HepG2 (cell line): ENCODE measurements around the gene TRIM37. TPM values are rescaled to one million over a fixed set of nuclear protein-coding genes. Genes with fewer than 3 reads are reported as not detected.

Experiments used
- ATAC-seq: fragments of 200-7000 bp; cut with Tn5 transposase; 3 replicates; pipeline ENCODE4 v1.9.1; 2020; ENCODE audit warnings: mild to moderate bottlenecking, moderate library complexity
- BruUV-seq: library from RNA; stranded (reverse); fragments of 400-500 nt; replicated peaks from 2 replicates; lab custom pipeline; 2021; lab: Mats Ljungman, UMichigan
- CTCF ChIA-PET: fragments of 300-600 bp; formaldehyde crosslinking; extraction: SDS; loops from one replicate; lab custom pipeline; 2021; ENCODE audit warnings: low total read pairs, inconsistent platforms, low intra/inter-chr PET ratio; lab: Yijun Ruan, JAX
- POLR2A ChIA-PET: fragments of 350-600 bp; sonication (Branson Sonifier 250); formaldehyde crosslinking; loops from one replicate; lab custom pipeline; 2020; ENCODE audit warnings: antibody characterized with exemption, inconsistent platforms; lab: Yijun Ruan, JAX
- DNase-seq: peaks from one replicate; pipeline ENCODE4 v3.0.0-alpha.2; 2015; ENCODE audit warnings: low spot score
- FAIRE-seq: peaks from 3 replicates; lab custom pipeline; 2011; peaks lifted over from hg19 to GRCh38; lab: Jason Lieb, UNC
- H2AFZ ChIP-seq: one replicate; pipeline ENCODE4 v1.6.1; 2011; ENCODE audit warnings: low read length, inconsistent platforms
- H3K27ac ChIP-seq: fragments of 300-600 bp; 3 replicates; pipeline ENCODE4 v1.8.0; 2011; ENCODE audit warnings: mixed run types, mild to moderate bottlenecking, mixed read lengths, low read length, inconsistent platforms; ENCODE audit not compliant: insufficient read depth; ENCODE audit errors: extremely low read length
- H3K27me3 ChIP-seq, 2 experiments: fragments of 200-600 bp in 1 of 2; 2 replicates in 1 of 2; 3 replicates in 1 of 2; pipeline versions ENCODE4 v1.6.0 to v1.8.0; 2011; ENCODE audit warnings: low read length in 2 of 2, mild to moderate bottlenecking in 2 of 2, moderate library complexity in 2 of 2, inconsistent platforms in 1 of 2; ENCODE audit not compliant: insufficient read depth in 2 of 2, control insufficient read depth in 1 of 2
- H3K36me3 ChIP-seq, 2 experiments: fragments of 200-600 bp in 1 of 2; replicated peaks in 1 of 2; 2 replicates in 1 of 2; 3 replicates in 1 of 2; pipeline versions ENCODE4 v1.5.1 to v1.8.0; 2011; ENCODE audit warnings: low read length in 2 of 2, inconsistent platforms in 1 of 2; ENCODE audit not compliant: insufficient read depth in 2 of 2, control insufficient read depth in 1 of 2
- H3K4me1 ChIP-seq: 2 replicates; pipeline ENCODE4 v1.5.1; 2012; ENCODE audit warnings: low read length, inconsistent platforms; ENCODE audit not compliant: insufficient read depth
- H3K4me2 ChIP-seq: 2 replicates; pipeline ENCODE4 v1.6.0; 2011; ENCODE audit warnings: low read depth, low read length, inconsistent platforms
- H3K4me3 ChIP-seq, 3 experiments: fragments of 200-600 bp in 1 of 3; sonication (generic), shearing (Covaris generic) in 1 of 3; replicated peaks in 1 of 3; 2 replicates each; pipeline ENCODE4 v1.5.1; 2011 to 2016; ENCODE audit warnings: low read length in 3 of 3, inconsistent platforms in 2 of 3, low read depth in 2 of 3, mild to moderate bottlenecking in 2 of 3, control low read depth in 1 of 3, mixed read lengths in 1 of 3; ENCODE audit not compliant: insufficient read depth in 1 of 3
- H3K79me2 ChIP-seq: one replicate; pipeline ENCODE4 v1.6.1; 2011; ENCODE audit warnings: low read length, inconsistent platforms; ENCODE audit not compliant: insufficient read depth
- H3K9ac ChIP-seq: 2 replicates; pipeline ENCODE4 v1.6.0; 2011; ENCODE audit warnings: mild to moderate bottlenecking, low read depth, low read length, inconsistent platforms; ENCODE audit not compliant: insufficient read depth
- H3K9me3 ChIP-seq: 2 replicates; pipeline ENCODE4 v1.5.1; 2012; ENCODE audit warnings: mild to moderate bottlenecking, low read length
- H4K20me1 ChIP-seq: 2 replicates; pipeline ENCODE4 v1.6.0; 2011; ENCODE audit warnings: inconsistent platforms, mild to moderate bottlenecking, low read length, moderate library complexity; ENCODE audit not compliant: insufficient read depth
- ELF3 ChIP-seq: IDR thresholded peaks from 2 replicates; pipeline ENCODE4 v1.6.1; 2016; ENCODE audit warnings: missing genetic modification reagents, missing compliant biosample characterization
- IRF2 ChIP-seq: IDR thresholded peaks from 2 replicates; pipeline ENCODE4 v1.6.1; 2018; ENCODE audit warnings: missing genetic modification reagents, missing compliant biosample characterization
- MED1 ChIP-seq: sonication (generic); formaldehyde crosslinking; IDR thresholded peaks from 2 replicates; pipeline ENCODE4 v1.4.0; 2020; ENCODE audit warnings: missing genetic modification reagents
- NFATC3 ChIP-seq: sonication (generic); formaldehyde crosslinking; IDR thresholded peaks from 2 replicates; pipeline ENCODE4 v1.5.1; 2020; ENCODE audit warnings: mild to moderate bottlenecking, missing genetic modification reagents
- PCBP2 ChIP-seq: fragments of 200-400 bp; formaldehyde crosslinking; optimal IDR thresholded peaks from 2 replicates; pipeline ENCODE3; 2018; ENCODE audit warnings: low read length, low read depth; ENCODE audit not compliant: poor library complexity, severe bottlenecking
- RAD51 ChIP-seq: fragments of 450-650 bp; IDR thresholded peaks from 2 replicates; pipeline ENCODE4 v1.6.1; 2016; ENCODE audit warnings: borderline replicate concordance
- SIX4 ChIP-seq: sonication (generic); formaldehyde crosslinking; IDR thresholded peaks from 2 replicates; pipeline ENCODE4 v1.4.0; 2020; ENCODE audit warnings: missing genetic modification reagents
- SP140L ChIP-seq: sonication (generic); formaldehyde crosslinking; IDR thresholded peaks from 2 replicates; pipeline ENCODE4 v1.4.0; 2020; ENCODE audit warnings: missing genetic modification reagents, borderline replicate concordance
- SP4 ChIP-seq: sonication (generic); formaldehyde crosslinking; IDR thresholded peaks from 2 replicates; pipeline ENCODE4 v1.8.1; 2023; ENCODE audit warnings: mild to moderate bottlenecking, missing genetic modification reagents
- ZNF317 ChIP-seq: sonication (generic); formaldehyde crosslinking; IDR thresholded peaks from 2 replicates; pipeline ENCODE4 v1.5.0; 2020; ENCODE audit warnings: mild to moderate bottlenecking, missing genetic modification reagents
- ZNF34 ChIP-seq: sonication (generic); formaldehyde crosslinking; IDR thresholded peaks from 2 replicates; pipeline ENCODE4 v1.4.0; 2020; ENCODE audit warnings: mild to moderate bottlenecking, missing genetic modification reagents, borderline replicate concordance
- ZNF496 ChIP-seq: sonication (generic); formaldehyde crosslinking; IDR thresholded peaks from 2 replicates; pipeline ENCODE4 v1.8.1; 2023; ENCODE audit warnings: mild to moderate bottlenecking, moderate library complexity, missing genetic modification reagents; ENCODE audit not compliant: insufficient replicate concordance
- ZNF652 ChIP-seq: IDR thresholded peaks from 2 replicates; pipeline ENCODE4 v1.6.1; 2016; ENCODE audit warnings: low read depth, borderline replicate concordance
- WGBS: methylation state at CpG from one replicate; pipeline ENCODE4 v1.1.6; 2017; ENCODE audit warnings: low lambda C conversion rate; 5-methylcytosine and 5-hydroxymethylcytosine counted together
- in situ Hi-C: cut with HindIII; loops from 2 replicates; pipeline ENCODE4 v1.10.0; 2017; ENCODE audit warnings: low pct_unique_long_range_greater_than_20kb; ENCODE audit not compliant: extremely low pct_ligation_motif_present
- intact Hi-C: fragments of 100-400 bp; cut with micrococcal nuclease; formaldehyde crosslinking; loops from one replicate; pipeline ENCODE4 v1.10.0; 2022; ENCODE audit not compliant: unreplicated experiment
- polyA plus RNA-seq, 8 experiments: library from polyadenylated mRNA; depleted of rRNA in 3 of 8; stranded (reverse) in 7 of 8; unstranded in 1 of 8; fragments of >200 nt; fragmentation: Illumina TruSeq in 4 of 8; extraction: Trizol in 4 of 8; gene quantifications; 2 replicates each; pipeline versions ENCODE4 v1.2.1 to v1.2.3, GENCODE V29; 2011 to 2016; ENCODE audit warnings: low read depth in 4 of 8, missing spikeins in 1 of 8, mixed read lengths in 1 of 8; ENCODE audit not compliant: insufficient read depth in 1 of 8
- total RNA-seq, 5 experiments: library from RNA; depleted of rRNA; stranded (reverse); fragments of >200 nt; fragmentation: Illumina TruSeq; extraction: Trizol; gene quantifications; 2 replicates each; pipeline ENCODE4 v1.2.3, GENCODE V29; 2016; ENCODE audit warnings: low read depth in 1 of 5
- TF ChIP-seq, protein P1 (sequence below): sonication (generic); formaldehyde crosslinking; IDR thresholded peaks from 2 replicates; pipeline ENCODE4 v1.4.0; 2020; ENCODE audit warnings: mild to moderate bottlenecking, missing genetic modification reagents
- TF ChIP-seq, protein P2 (sequence below): sonication (generic); formaldehyde crosslinking; IDR thresholded peaks from 2 replicates; pipeline ENCODE4 v1.4.0; 2020; ENCODE audit warnings: mild to moderate bottlenecking, missing genetic modification reagents
- TF ChIP-seq, protein P3 (sequence below): IDR thresholded peaks from 2 replicates; pipeline ENCODE4 v1.6.1; 2016; ENCODE audit warnings: control low read depth

TRIM37 gene
- total and polyA plus RNA-seq, 2 of the 13 experiments (the other 11 are each of a cell fraction or from before 2014, with no cell fraction given) = 12.4 to 39.1 TPM

DNA sequence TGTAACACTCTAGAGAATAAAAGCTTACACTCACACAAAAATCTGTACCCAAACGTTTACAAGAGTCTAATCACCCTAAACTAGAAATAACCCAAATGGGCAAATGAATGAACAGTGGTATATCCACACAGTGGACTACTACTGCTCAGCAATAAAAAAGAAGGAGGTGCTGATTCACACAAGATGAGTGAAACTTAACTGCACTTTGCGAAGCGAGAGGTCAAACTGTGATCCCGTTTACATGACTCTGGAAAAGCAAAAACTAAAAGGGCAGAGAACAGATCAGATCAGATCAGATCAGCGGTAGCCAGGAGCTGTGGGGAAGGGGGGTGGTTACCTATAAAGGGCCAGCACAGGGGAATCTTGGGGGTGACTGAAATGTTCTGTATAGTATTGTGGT is 113.4 kb downstream of the TRIM37 start:
- ATAC-seq = no peak
- POLR2A ChIA-PET = no interaction called here
- no peaks in the 10 kb centered on the region for H3K27me3 ChIP-seq
- WGBS = 78% methylated on average over 5 of the region's 5 CpGs
- no peak for TF ChIP-seq SIX4 (CRISPR knock-in tag)
- TF ChIP-seq NFATC3 (CRISPR knock-in tag) = no peak
- no peak for TF ChIP-seq ZNF496
- TF ChIP-seq ZNF34 (CRISPR knock-in tag) = no peak
- TF ChIP-seq, protein P1, sequence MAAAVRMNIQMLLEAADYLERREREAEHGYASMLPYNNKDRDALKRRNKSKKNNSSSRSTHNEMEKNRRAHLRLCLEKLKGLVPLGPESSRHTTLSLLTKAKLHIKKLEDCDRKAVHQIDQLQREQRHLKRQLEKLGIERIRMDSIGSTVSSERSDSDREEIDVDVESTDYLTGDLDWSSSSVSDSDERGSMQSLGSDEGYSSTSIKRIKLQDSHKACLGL (CRISPR knock-in tag) = no peak
- TF ChIP-seq, protein P2, sequence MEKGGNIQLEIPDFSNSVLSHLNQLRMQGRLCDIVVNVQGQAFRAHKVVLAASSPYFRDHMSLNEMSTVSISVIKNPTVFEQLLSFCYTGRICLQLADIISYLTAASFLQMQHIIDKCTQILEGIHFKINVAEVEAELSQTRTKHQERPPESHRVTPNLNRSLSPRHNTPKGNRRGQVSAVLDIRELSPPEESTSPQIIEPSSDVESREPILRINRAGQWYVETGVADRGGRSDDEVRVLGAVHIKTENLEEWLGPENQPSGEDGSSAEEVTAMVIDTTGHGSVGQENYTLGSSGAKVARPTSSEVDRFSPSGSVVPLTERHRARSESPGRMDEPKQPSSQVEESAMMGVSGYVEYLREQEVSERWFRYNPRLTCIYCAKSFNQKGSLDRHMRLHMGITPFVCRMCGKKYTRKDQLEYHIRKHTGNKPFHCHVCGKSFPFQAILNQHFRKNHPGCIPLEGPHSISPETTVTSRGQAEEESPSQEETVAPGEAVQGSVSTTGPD (CRISPR knock-in tag) = no peak
- TF ChIP-seq MED1 (CRISPR knock-in tag) = no peak
- no peak for TF ChIP-seq ZNF652
- TF ChIP-seq ELF3 (CRISPR knock-in tag) = no peak
- no peak for TF ChIP-seq RAD51
- no peak for TF ChIP-seq SP4 (CRISPR knock-in tag)
- TF ChIP-seq IRF2 (CRISPR knock-in tag) = no peak
- TF ChIP-seq PCBP2 = no peak
- TF ChIP-seq, protein P3, sequence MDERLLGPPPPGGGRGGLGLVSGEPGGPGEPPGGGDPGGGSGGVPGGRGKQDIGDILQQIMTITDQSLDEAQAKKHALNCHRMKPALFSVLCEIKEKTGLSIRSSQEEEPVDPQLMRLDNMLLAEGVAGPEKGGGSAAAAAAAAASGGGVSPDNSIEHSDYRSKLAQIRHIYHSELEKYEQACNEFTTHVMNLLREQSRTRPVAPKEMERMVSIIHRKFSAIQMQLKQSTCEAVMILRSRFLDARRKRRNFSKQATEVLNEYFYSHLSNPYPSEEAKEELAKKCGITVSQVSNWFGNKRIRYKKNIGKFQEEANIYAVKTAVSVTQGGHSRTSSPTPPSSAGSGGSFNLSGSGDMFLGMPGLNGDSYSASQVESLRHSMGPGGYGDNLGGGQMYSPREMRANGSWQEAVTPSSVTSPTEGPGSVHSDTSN = no peak
- TF ChIP-seq SP140L (CRISPR knock-in tag) = no peak
- no peak for TF ChIP-seq ZNF317 (CRISPR knock-in tag)
- DNase-seq = no peak
- BruUV-seq = no TSS peak
- H4K20me1 ChIP-seq = no peaks in the 10 kb centered on the region
- CTCF ChIA-PET = no interaction called here
- H2AFZ ChIP-seq = no peak overlapping the region
- no peaks in the 10 kb centered on the region; a peak in 2 of 5 replicates for H3K36me3 ChIP-seq
- in situ Hi-C loops (no loop called here), intact Hi-C loops (no loop called here)
- H3K4me3 ChIP-seq = no peak overlapping the region
- no peaks in the 10 kb centered on the region for H3K79me2 ChIP-seq
- no peaks in the 10 kb centered on the region for H3K9me3 ChIP-seq
- no peak overlapping the region for H3K4me2 ChIP-seq
- no peak for FAIRE-seq
- H3K4me1 ChIP-seq = peaks cover 7% of the 10 kb centered on the region
- H3K27ac ChIP-seq = no peak overlapping the region
- no peak overlapping the region for H3K9ac ChIP-seq
